H9 (cell line): ENCODE results near the gene LDLRAD4. TPM values are rescaled to one million over a fixed set of nuclear protein-coding genes. Genes with fewer than 3 reads are reported as not detected.

Source experiments
- DNase-seq: peaks from one replicate; pipeline ENCODE4 v3.0.0-alpha.2; 2017
- H2AFZ ChIP-seq: one replicate; pipeline ENCODE4 v1.6.1; 2013; ENCODE audit warnings: mild to moderate bottlenecking, low read length, control low read depth, moderate library complexity
- H2AK5ac ChIP-seq: 2 replicates; pipeline ENCODE4 v1.6.1; 2013; ENCODE audit warnings: low read length, control low read depth, mixed read lengths; ENCODE audit not compliant: insufficient read length
- H2BK120ac ChIP-seq: one replicate; pipeline ENCODE4 v1.6.1; 2013; ENCODE audit warnings: low read depth, mild to moderate bottlenecking, low read length, control low read depth, inconsistent platforms; ENCODE audit not compliant: poor library complexity, severe bottlenecking
- H2BK12ac ChIP-seq: 2 replicates; pipeline ENCODE4 v1.6.1; 2013; ENCODE audit warnings: low read length, control low read depth, mixed read lengths, low read depth; ENCODE audit not compliant: insufficient read length
- H2BK15ac ChIP-seq: 2 replicates; pipeline ENCODE4 v1.6.1; 2013; ENCODE audit warnings: low read depth, low read length, control low read depth
- H2BK20ac ChIP-seq: one replicate; pipeline ENCODE4 v1.6.1; 2013; ENCODE audit warnings: low read depth, mild to moderate bottlenecking, low read length, control low read depth, inconsistent platforms; ENCODE audit not compliant: poor library complexity, severe bottlenecking
- H2BK5ac ChIP-seq: 2 replicates; pipeline ENCODE4 v1.6.1; 2013; ENCODE audit warnings: low read length, control low read depth, mixed read lengths; ENCODE audit not compliant: insufficient read length
- H3K14ac ChIP-seq: 2 replicates; pipeline ENCODE4 v1.6.1; 2013; ENCODE audit warnings: low read length, control low read depth; ENCODE audit not compliant: insufficient read depth
- H3K18ac ChIP-seq: 2 replicates; pipeline ENCODE4 v1.6.1; 2013; ENCODE audit warnings: low read depth, mild to moderate bottlenecking, mixed read lengths, low read length, control low read depth; ENCODE audit not compliant: insufficient read length
- H3K23ac ChIP-seq: 2 replicates; pipeline ENCODE4 v1.6.1; 2013; ENCODE audit warnings: low read length, control low read depth, mixed read lengths, low read depth; ENCODE audit not compliant: insufficient read length
- H3K23me2 ChIP-seq: 2 replicates; pipeline ENCODE4 v1.6.1; 2013; ENCODE audit warnings: low read depth, mild to moderate bottlenecking, mixed read lengths, low read length, control low read depth; ENCODE audit not compliant: insufficient read length, poor library complexity, severe bottlenecking
- H3K27ac ChIP-seq: 2 replicates; pipeline ENCODE4 v1.5.1; 2013; ENCODE audit warnings: low read length, control low read depth, mixed read lengths, low read depth; ENCODE audit not compliant: insufficient read length
- H3K27me3 ChIP-seq: 2 replicates; pipeline ENCODE4 v1.6.1; 2013; ENCODE audit warnings: low read length, control low read depth, inconsistent platforms; ENCODE audit not compliant: insufficient read depth
- H3K4ac ChIP-seq: 2 replicates; pipeline ENCODE4 v1.6.1; 2013; ENCODE audit warnings: low read depth, mild to moderate bottlenecking, control low read depth, inconsistent platforms, low read length, moderate library complexity
- H3K4me1 ChIP-seq: 2 replicates; pipeline ENCODE4 v1.6.1; 2013; ENCODE audit warnings: low read length, control low read depth, inconsistent platforms; ENCODE audit not compliant: insufficient read depth
- H3K4me2 ChIP-seq: 2 replicates; pipeline ENCODE4 v1.6.1; 2013; ENCODE audit warnings: low read length, control low read depth, mixed read lengths; ENCODE audit not compliant: insufficient read length, insufficient read depth
- H3K56ac ChIP-seq: 2 replicates; pipeline ENCODE4 v1.6.1; 2013; ENCODE audit warnings: low read depth, mild to moderate bottlenecking, mixed read lengths, low read length, control low read depth; ENCODE audit not compliant: insufficient read length
- H3K79me1 ChIP-seq: 2 replicates; pipeline ENCODE4 v1.6.1; 2013; ENCODE audit warnings: low read depth, mild to moderate bottlenecking, moderate library complexity, low read length, control low read depth, inconsistent platforms; ENCODE audit not compliant: insufficient read depth, poor library complexity, severe bottlenecking
- H3K79me2 ChIP-seq: 2 replicates; pipeline ENCODE4 v1.6.1; 2013; ENCODE audit warnings: low read length, control low read depth, inconsistent platforms; ENCODE audit not compliant: insufficient read depth
- H3K9ac ChIP-seq: 2 replicates; pipeline ENCODE4 v1.6.1; 2013; ENCODE audit warnings: low read length, control low read depth, mixed read lengths; ENCODE audit not compliant: insufficient read length; ENCODE audit errors: extremely low read depth
- H3K9me3 ChIP-seq: one replicate; pipeline ENCODE4 v1.6.1; 2013; ENCODE audit warnings: low read depth, low read length, inconsistent platforms; ENCODE audit not compliant: control insufficient read depth
- H3T11ph ChIP-seq: one replicate; pipeline ENCODE4 v1.6.1; 2013; ENCODE audit warnings: mild to moderate bottlenecking, low read length, control low read depth, inconsistent platforms
- H4K20me1 ChIP-seq: one replicate; pipeline ENCODE4 v1.6.1; 2013; ENCODE audit not compliant: control insufficient read depth, insufficient read length, insufficient read depth
- H4K5ac ChIP-seq: 2 replicates; pipeline ENCODE4 v1.6.1; 2013; ENCODE audit warnings: low read depth, mild to moderate bottlenecking, mixed read lengths, low read length, control low read depth; ENCODE audit not compliant: insufficient read length
- H4K8ac ChIP-seq: replicated peaks from 2 replicates; pipeline ENCODE4 v1.6.1; 2013; ENCODE audit warnings: low read length, control low read depth, mixed read lengths, low read depth; ENCODE audit not compliant: insufficient read length
- H4K91ac ChIP-seq: 2 replicates; pipeline ENCODE4 v1.6.1; 2013; ENCODE audit warnings: low read depth, mild to moderate bottlenecking, moderate library complexity, mixed read lengths, low read length, control low read depth; ENCODE audit not compliant: insufficient read length
- H3K27ac Mint-ChIP-seq, 3 experiments: 2 replicates in 2 of 3; 3 replicates in 1 of 3; pipeline ENCODE4 v1.8.0; 2020 to 2021; ENCODE audit warnings: mixed read lengths in 3 of 3, mild to moderate bottlenecking in 1 of 3, moderate library complexity in 1 of 3
- H3K27me3 Mint-ChIP-seq: 2 replicates; pipeline ENCODE4 v1.8.0; 2021; ENCODE audit warnings: low read depth, mild to moderate bottlenecking, moderate library complexity, mixed read lengths
- H3K36me3 Mint-ChIP-seq, 3 experiments: 2 replicates in 2 of 3; 3 replicates in 1 of 3; pipeline ENCODE4 v1.8.0; 2020 to 2021; ENCODE audit warnings: low read depth in 3 of 3, mixed read lengths in 3 of 3; ENCODE audit not compliant: insufficient read depth in 1 of 3
- H3K4me1 Mint-ChIP-seq, 2 experiments: 2 replicates each; pipeline ENCODE4 v1.8.0; 2020; ENCODE audit warnings: mixed read lengths in 2 of 2
- H3K4me3 Mint-ChIP-seq, 2 experiments: 2 replicates in 1 of 2; 3 replicates in 1 of 2; pipeline ENCODE4 v1.8.0; 2020 to 2021; ENCODE audit warnings: mild to moderate bottlenecking in 2 of 2, mixed read lengths in 2 of 2, moderate library complexity in 1 of 2
- H3K9me3 Mint-ChIP-seq, 2 experiments: 2 replicates in 1 of 2; 3 replicates in 1 of 2; pipeline ENCODE4 v1.8.0; 2020; ENCODE audit warnings: mild to moderate bottlenecking in 2 of 2, mixed read lengths in 2 of 2, moderate library complexity in 1 of 2
- WGBS: extraction: QIAGEN DNeasy Blood & Tissue Kit; methylation state at CpG from one replicate; pipeline ENCODE4 v1.1.7; 2013; ENCODE audit warnings: missing lambda C conversion rate, low lambda C conversion rate, mixed read lengths; ENCODE audit not compliant: insufficient read length; ENCODE audit errors: extremely low coverage; 5-methylcytosine and 5-hydroxymethylcytosine counted together
- total RNA-seq: library from RNA; stranded (reverse); gene quantifications from 2 replicates; pipeline ENCODE4 v1.2.1, GENCODE V29; 2021
- TF ChIP-seq, protein P1 (sequence below): fragments of 200-600 bp; sonication (generic); conservative IDR thresholded peaks from 3 replicates; pipeline ENCODE4 v1.8.0; 2021; ENCODE audit warnings: antibody characterized with exemption, mild to moderate bottlenecking

LDLRAD4 gene
- total RNA-seq, 1 experiment from 2014 or later = 3.9 TPM

DNA sequence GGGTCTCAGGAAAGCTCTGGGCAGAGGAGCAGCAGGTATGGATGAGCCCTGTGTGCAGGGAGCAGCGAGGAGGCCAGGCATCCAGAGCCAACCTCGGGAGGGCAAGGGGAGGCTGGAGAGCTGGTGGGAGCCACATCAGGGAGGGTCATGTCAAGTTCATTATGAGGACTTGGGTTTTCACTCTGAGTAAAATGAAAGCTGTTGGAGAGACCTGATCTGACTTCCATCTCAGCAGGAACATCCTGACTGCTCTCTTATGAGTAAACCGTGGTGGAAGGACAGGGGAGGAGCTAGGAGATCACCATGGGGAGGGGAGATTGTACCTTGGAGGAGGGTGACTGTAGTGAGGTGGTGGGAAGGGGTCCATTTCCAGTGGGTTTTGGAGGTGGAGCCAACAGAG lies 209.8 kb downstream of the LDLRAD4 start:
- Histone ChIP-seq H3K56ac (no peak overlapping the region), H3K23ac (no peak overlapping the region), H2BK120ac (no peak overlapping the region), H4K91ac (no peak overlapping the region), H3T11ph (no peak overlapping the region), H3K9ac (no peak overlapping the region), H2BK15ac (no peak overlapping the region), H2BK5ac (no peak overlapping the region), H3K18ac (no peak overlapping the region), H3K4me2 (no peak overlapping the region), H4K5ac (no peak overlapping the region), H4K8ac (no peak overlapping the region), H3K27ac (no peak overlapping the region), H2BK12ac (no peak overlapping the region), H3K4me1 (peaks cover 2% of the 10 kb centered on the region; the same call in 1 of the 2 replicates), H2AFZ (no peak overlapping the region), H3K23me2 (no peaks in the 10 kb centered on the region), H3K9me3 (no peaks in the 10 kb centered on the region), H3K27me3 (no peaks in the 10 kb centered on the region), H2AK5ac (no peak overlapping the region), H3K4ac (no peak overlapping the region), H3K79me2 (no peaks in the 10 kb centered on the region), H3K14ac (no peak overlapping the region), H2BK20ac (no peak overlapping the region), H3K79me1 (no peaks in the 10 kb centered on the region), H4K20me1 (no peaks in the 10 kb centered on the region)
- Mint-ChIP-seq H3K4me1 (peaks cover 12 to 37% of the 10 kb centered on the region in 2 experiments), H3K27ac (no peak overlapping the region), H3K9me3 (peaks cover 3% of the 10 kb centered on the region in 2 experiments; a peak in 3 of 5 replicates), H3K36me3 (peaks cover 0 to 2% (median 0%) of the 10 kb centered on the region in 3 experiments; a peak in 2 of 7 replicates), H3K27me3 (no peaks in the 10 kb centered on the region), H3K4me3 (no peak overlapping the region)
- TF ChIP-seq, protein P1, sequence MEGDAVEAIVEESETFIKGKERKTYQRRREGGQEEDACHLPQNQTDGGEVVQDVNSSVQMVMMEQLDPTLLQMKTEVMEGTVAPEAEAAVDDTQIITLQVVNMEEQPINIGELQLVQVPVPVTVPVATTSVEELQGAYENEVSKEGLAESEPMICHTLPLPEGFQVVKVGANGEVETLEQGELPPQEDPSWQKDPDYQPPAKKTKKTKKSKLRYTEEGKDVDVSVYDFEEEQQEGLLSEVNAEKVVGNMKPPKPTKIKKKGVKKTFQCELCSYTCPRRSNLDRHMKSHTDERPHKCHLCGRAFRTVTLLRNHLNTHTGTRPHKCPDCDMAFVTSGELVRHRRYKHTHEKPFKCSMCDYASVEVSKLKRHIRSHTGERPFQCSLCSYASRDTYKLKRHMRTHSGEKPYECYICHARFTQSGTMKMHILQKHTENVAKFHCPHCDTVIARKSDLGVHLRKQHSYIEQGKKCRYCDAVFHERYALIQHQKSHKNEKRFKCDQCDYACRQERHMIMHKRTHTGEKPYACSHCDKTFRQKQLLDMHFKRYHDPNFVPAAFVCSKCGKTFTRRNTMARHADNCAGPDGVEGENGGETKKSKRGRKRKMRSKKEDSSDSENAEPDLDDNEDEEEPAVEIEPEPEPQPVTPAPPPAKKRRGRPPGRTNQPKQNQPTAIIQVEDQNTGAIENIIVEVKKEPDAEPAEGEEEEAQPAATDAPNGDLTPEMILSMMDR = no peak
- no CpG with 5 or more reads among the region's 3 CpGs for WGBS
- no peak for DNase-seq
